CD8-positive, alpha-beta memory T cell (primary cell): ENCODE measurements around the gene KDM8. TPM values are rescaled to one million over a fixed set of nuclear protein-coding genes. Genes with fewer than 3 reads are reported as not detected.

Source experiments
- CTCF ChIA-PET: fragments of 350-600 bp; sonication (Branson Sonifier 250); formaldehyde crosslinking; loops from one replicate; lab custom pipeline; 2021; ENCODE audit warnings: antibody characterized with exemption; lab: Charles Lee
- POLR2A ChIA-PET: fragments of 350-600 bp; sonication (Branson Sonifier 250); formaldehyde crosslinking; loops from one replicate; lab custom pipeline; 2021; ENCODE audit warnings: antibody characterized with exemption; lab: Charles Lee
- DNase-seq, 5 donors: peaks; one replicate each; pipeline versions ENCODE4 v3.0.0 to v3.0.0-alpha.2; 2020 to 2022; ENCODE audit warnings: mixed read lengths in 1 of 5
- H3K27ac ChIP-seq: one replicate; pipeline ENCODE4 v1.7.0; 2013; ENCODE audit warnings: low read depth, mild to moderate bottlenecking, low read length, moderate library complexity
- H3K27me3 ChIP-seq: 2 replicates; pipeline ENCODE4 v1.7.0; 2013; ENCODE audit warnings: low read length, mild to moderate bottlenecking; ENCODE audit not compliant: insufficient read depth, poor library complexity, severe bottlenecking
- H3K36me3 ChIP-seq: 2 replicates; pipeline ENCODE4 v1.7.0; 2013; ENCODE audit warnings: mild to moderate bottlenecking, low read length, moderate library complexity; ENCODE audit not compliant: insufficient read depth
- H3K4me1 ChIP-seq: 2 replicates; pipeline ENCODE4 v1.7.0; 2013; ENCODE audit warnings: mild to moderate bottlenecking, low read length, moderate library complexity; ENCODE audit not compliant: insufficient read depth
- H3K4me3 ChIP-seq: 2 replicates; pipeline ENCODE4 v1.7.0; 2013; ENCODE audit warnings: mild to moderate bottlenecking, low read length
- H3K9me3 ChIP-seq: 2 replicates; pipeline ENCODE4 v1.7.0; 2013; ENCODE audit warnings: mild to moderate bottlenecking, low read length
- H3K27ac Mint-ChIP-seq, 8 donors: one replicate each; pipeline ENCODE4 v1.8.0; 2020 to 2021; ENCODE audit warnings: mixed read lengths in 8 of 8, mild to moderate bottlenecking in 6 of 8, inconsistent platforms in 3 of 8, moderate library complexity in 3 of 8
- H3K27me3 Mint-ChIP-seq, 2 donors: one replicate each; pipeline ENCODE4 v1.8.0; 2020 to 2021; ENCODE audit warnings: mixed read lengths in 2 of 2, mild to moderate bottlenecking in 1 of 2, moderate library complexity in 1 of 2
- H3K36me3 Mint-ChIP-seq, 3 donors: one replicate each; pipeline ENCODE4 v1.8.0; 2020 to 2021; ENCODE audit warnings: mixed read lengths in 3 of 3, inconsistent platforms in 1 of 3, mild to moderate bottlenecking in 1 of 3
- H3K4me1 Mint-ChIP-seq, 3 donors: one replicate each; pipeline ENCODE4 v1.8.0; 2020 to 2021; ENCODE audit warnings: mixed read lengths in 3 of 3, inconsistent platforms in 1 of 3, mild to moderate bottlenecking in 1 of 3
- H3K4me3 Mint-ChIP-seq, 7 donors: one replicate each; pipeline ENCODE4 v1.8.0; 2020 to 2021; ENCODE audit warnings: mixed read lengths in 7 of 7, mild to moderate bottlenecking in 6 of 7, moderate library complexity in 4 of 7, inconsistent platforms in 2 of 7
- H3K9me3 Mint-ChIP-seq, 5 donors: one replicate each; pipeline ENCODE4 v1.8.0; 2020 to 2022; ENCODE audit warnings: mixed read lengths in 5 of 5, mild to moderate bottlenecking in 3 of 5, moderate library complexity in 2 of 5, inconsistent platforms in 1 of 5
- polyA plus RNA-seq: library from polyadenylated mRNA; unstranded; fragments of 300-500 nt; fragmentation: Illumina TruSeq; gene quantifications from one replicate; pipeline ENCODE4 v1.2.3, GENCODE V29; 2021
- total RNA-seq, 2 experiments: library from RNA; stranded (reverse); gene quantifications; one replicate each; pipeline ENCODE4 v1.2.3, GENCODE V29; 2021

Gene KDM8
- total and polyA plus RNA-seq, 3 experiments from 2014 or later: 5.6 to 10.8 (median 9.1) TPM

DNA sequence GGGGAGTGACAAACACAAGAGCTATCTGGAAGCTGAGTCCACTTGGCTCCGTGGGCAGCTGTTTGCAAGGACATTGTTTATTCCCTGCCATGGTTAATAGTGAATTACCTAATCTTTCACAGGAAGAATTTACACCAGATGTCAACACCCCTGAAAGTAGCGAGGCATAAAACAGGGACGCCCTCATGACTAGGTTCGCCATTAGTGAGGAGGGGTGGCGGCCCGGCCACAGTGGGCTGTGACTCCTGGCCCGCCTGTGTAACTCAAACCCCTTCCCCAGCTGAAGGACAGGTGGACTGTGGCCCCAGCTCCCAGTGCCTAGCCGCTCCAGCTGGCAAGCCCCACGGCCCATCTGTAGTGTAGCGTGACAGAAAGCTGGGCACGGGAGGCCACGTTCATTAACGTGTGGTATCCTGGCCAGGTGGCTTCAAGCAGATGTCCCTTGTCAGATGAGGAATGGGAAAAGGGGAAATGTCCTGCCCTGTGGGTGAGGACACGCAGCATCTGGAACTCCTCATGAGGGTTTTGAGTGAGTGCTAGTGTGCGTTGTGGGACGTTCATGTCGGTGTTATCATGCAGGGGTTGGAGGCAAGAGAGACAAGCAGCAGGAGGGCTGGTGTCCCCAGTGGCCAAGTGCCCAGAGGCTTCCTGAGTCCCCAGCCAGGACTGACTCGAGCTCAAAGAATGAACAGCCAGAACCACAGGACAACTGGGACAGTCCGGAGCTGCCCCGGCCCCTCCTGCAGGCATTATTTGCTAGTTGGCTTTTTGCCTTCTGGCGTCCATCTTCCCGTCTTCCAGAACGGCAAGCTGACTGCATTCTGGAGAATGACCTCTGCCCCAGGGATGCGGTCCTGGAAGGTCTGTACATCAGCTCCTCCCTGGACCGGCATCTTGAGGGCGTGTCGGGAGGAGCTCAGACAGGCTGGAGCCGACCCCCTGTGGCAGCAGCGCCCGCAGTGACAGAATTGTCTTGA, 19.2 kb downstream of the KDM8 start:
- Mint-ChIP-seq H3K27me3 (peaks cover 0 to 1% of the 10 kb centered on the region in 2 donors), H3K4me1 (peaks cover 11 to 19% (median 14%) of the 10 kb centered on the region in 3 donors), H3K27ac (peak overlapping the region in 3 of 8 donors; percentile 6 to 88 (median 63)), H3K9me3 (no peaks in the 10 kb centered on the region), H3K36me3 (peaks cover 0 to 68% (median 3%) of the 10 kb centered on the region in 3 donors), H3K4me3 (no peak overlapping the region)
- no peaks in the 10 kb centered on the region for H3K4me1 ChIP-seq
- no peak overlapping the region for H3K4me3 ChIP-seq
- POLR2A ChIA-PET: interaction anchor here (0.6 kb wide), 1 partner anchor 139 kb away, joined by 4 read pairs; no protein-coding TSS in a partner anchor
- no peak overlapping the region for H3K27ac ChIP-seq
- H3K27me3 ChIP-seq: no peaks in the 10 kb centered on the region
- no peaks in the 10 kb centered on the region for H3K9me3 ChIP-seq
- CTCF ChIA-PET: interaction anchor here (2.6 kb wide), 1 partner anchor 12 kb away, joined by 8 read pairs; no protein-coding TSS in a partner anchor
- DNase-seq: no peak
- H3K36me3 ChIP-seq: peaks cover 1% of the 10 kb centered on the region

DNA sequence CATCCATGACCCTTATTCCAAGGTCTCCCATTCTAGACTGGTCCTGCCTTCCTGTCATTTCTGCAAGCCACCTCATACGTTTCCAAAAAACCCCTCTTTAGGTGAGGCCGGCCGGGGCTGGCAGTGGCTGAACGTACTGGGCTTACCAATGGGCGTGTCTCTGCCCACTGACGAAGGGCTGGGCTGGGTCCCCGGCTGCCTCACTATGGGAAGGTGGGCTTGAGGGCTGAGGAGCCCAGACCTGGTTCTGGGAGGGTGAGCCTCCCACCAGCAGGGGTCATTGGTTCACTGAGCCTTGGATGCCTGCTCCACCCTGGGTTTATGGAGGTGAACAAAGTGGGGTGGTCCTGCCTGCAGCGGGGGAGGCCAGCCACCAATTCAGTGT, 19.9 kb downstream of the KDM8 start:
- Mint-ChIP-seq H3K4me3 (no peak overlapping the region), H3K27ac (no peak overlapping the region), H3K9me3 (no peaks in the 10 kb centered on the region), H3K36me3 (peaks cover 0 to 66% (median 3%) of the 10 kb centered on the region in 3 donors), H3K27me3 (peaks cover 0 to 1% of the 10 kb centered on the region in 2 donors), H3K4me1 (peaks cover 11 to 19% (median 14%) of the 10 kb centered on the region in 3 donors)
- CTCF ChIA-PET: interaction anchor here (2.6 kb wide), 1 partner anchor 11 kb away, joined by 8 read pairs; no protein-coding TSS in a partner anchor
- Histone ChIP-seq H3K4me3 (no peak overlapping the region), H3K9me3 (no peaks in the 10 kb centered on the region), H3K27ac (no peak overlapping the region), H3K27me3 (no peaks in the 10 kb centered on the region), H3K36me3 (no peaks in the 10 kb centered on the region), H3K4me1 (no peaks in the 10 kb centered on the region)
- POLR2A ChIA-PET: no interaction called here
- no peak for DNase-seq

DNA sequence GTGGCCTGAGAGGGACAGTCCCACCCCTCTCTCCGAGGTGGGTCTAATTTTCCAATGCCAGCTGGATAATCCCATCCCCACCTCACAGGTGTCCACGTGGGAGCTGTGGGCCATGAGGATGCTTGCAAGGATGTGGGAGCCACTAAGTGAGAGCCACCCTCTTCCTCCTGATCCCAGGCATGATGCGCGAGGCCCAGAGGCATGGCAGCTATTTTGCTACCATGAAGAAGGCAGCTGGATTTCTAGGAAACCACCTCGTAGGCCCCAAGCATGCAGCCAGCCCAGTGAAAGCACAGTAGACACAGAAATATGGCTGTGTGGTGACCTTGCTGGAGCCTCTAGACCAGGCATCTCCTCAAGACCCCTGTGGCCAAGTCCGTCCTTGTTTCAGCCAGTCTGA, 20.4 kb downstream of the KDM8 start:
- H3K27me3 ChIP-seq: no peaks in the 10 kb centered on the region
- POLR2A ChIA-PET: no interaction called here
- DNase-seq: no peak
- Mint-ChIP-seq H3K4me3 (no peak overlapping the region), H3K27me3 (peaks cover 0 to 1% of the 10 kb centered on the region in 2 donors), H3K27ac (peak overlapping the region in 4 of 8 donors; percentile 78 to 92 (median 84)), H3K36me3 (peaks cover 0 to 62% (median 3%) of the 10 kb centered on the region in 3 donors), H3K4me1 (peaks cover 11 to 20% (median 14%) of the 10 kb centered on the region in 3 donors), H3K9me3 (no peaks in the 10 kb centered on the region)
- no peak overlapping the region for H3K4me3 ChIP-seq
- H3K9me3 ChIP-seq: no peaks in the 10 kb centered on the region
- no peak overlapping the region for H3K27ac ChIP-seq
- H3K4me1 ChIP-seq: no peaks in the 10 kb centered on the region
- CTCF ChIA-PET: interaction anchor here (3.4 kb wide), 1 partner anchor 11 kb away, joined by 20 read pairs; no protein-coding TSS in a partner anchor
- H3K36me3 ChIP-seq: no peaks in the 10 kb centered on the region

DNA sequence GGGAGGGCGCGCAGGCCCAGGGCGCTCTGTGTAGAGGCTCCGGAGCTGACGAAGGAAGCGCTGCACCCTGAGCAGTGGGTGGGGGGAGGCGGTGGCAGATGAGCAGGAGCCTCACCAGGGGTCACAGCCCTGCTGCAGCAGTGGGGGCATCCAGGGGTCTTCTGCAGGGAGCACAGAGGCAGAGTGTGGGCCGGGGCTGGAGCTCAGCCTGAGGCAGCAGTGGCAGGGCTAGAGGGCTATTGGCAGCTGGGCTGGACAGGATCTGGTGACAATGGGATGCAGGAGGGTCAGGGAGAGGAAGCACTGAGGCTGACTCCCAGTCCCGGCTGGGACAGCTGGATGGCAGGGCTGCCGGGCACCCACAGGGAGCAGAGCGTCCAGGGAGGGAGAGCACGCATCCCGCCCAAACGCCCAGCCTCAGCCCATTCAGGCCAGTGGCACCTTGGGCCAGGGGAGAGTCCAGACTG, 21.0 kb downstream of the KDM8 start:
- Mint-ChIP-seq H3K4me3 (peak overlapping the region in 1 of 7 donors; percentile 68), H3K27me3 (peaks cover 0 to 1% of the 10 kb centered on the region in 2 donors), H3K9me3 (no peaks in the 10 kb centered on the region), H3K36me3 (peaks cover 0 to 57% (median 3%) of the 10 kb centered on the region in 3 donors), H3K27ac (peak overlapping the region in 4 of 8 donors; percentile 37 to 85 (median 80)), H3K4me1 (peaks cover 15 to 26% (median 16%) of the 10 kb centered on the region in 3 donors)
- CTCF ChIA-PET: interaction anchor here (1.2 to 3.4 kb wide), 4 partner anchors 11 to 144 kb away, joined by 3 to 20 read pairs (median 10); no protein-coding TSS in a partner anchor
- H3K27me3 ChIP-seq: no peaks in the 10 kb centered on the region
- H3K27ac ChIP-seq: no peak overlapping the region
- DNase-seq: no peak
- POLR2A ChIA-PET: no interaction called here
- peaks cover under 1% of the 10 kb centered on the region for H3K4me1 ChIP-seq
- no peak overlapping the region for H3K4me3 ChIP-seq
- no peaks in the 10 kb centered on the region for H3K9me3 ChIP-seq
- H3K36me3 ChIP-seq: no peaks in the 10 kb centered on the region

DNA sequence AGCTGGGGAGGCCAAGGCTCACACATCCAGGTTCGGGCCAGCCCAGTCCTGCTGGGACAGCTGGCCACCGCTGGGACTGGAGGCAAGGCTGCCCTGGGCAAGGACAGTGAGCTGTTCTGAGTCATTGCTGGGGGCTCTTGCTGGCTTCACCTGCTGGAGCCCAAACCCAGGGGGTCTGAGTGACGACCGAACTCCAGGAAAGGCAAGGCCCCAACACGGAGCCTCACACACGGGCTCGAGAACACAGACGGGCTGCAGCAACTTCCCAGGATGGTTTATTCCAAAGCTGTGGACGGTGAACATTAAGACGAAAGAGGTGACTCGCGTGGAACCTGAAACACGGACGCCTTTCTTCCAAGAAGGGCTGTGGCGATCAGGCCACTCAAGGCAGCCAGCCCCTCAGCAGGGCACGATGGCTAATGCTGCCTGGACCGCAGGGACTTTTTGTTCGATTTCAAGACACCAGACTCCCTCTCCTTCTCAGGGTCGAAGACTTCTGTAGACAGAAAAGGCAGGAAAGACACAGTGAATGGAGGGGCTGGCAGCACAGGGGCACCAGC, 21.5 kb downstream of the KDM8 start:
- POLR2A ChIA-PET: interaction anchor here (1.3 kb wide), 1 partner anchor 21 kb away, joined by 6 read pairs; the partner anchor contains the start of gene KDM8

DNA sequence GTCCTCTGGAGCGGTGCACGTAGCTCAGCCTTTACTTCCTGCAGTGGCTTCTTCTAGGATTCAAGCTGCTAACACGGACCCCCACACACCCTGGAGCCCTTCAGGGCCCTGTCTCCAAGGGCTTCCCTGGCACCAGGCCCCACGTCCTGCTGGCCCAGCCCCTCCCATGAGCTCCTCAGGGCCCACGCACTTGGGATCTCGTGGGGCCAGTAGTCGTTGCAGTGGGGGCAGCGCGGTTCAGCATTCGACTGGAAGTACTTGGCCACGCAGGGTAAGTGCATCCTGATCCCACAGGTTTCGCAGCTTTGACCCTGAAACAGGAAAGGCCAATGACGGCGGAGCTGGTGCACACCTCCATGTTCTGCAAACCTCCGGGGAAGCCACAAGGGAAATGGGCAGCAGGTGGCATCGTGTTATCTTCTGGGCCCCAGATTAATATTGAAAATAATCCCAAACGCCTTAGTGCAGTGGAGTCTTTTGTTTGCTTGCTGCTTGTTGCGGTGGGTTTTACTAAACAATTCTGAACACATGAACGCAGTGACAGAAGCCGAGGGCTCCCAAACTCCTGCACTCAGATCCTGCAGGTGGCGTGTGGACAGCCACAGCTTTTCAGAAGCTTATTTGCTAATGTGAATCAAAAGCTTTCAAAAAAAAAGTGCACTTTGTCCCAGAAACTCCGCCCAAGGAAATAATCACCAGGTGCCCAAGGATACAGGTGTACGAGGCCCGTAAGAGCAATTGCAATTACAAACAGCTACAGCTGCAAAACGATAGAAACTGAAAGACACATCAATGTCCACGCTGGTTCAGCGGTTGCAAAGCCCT, 22.4 kb downstream of the KDM8 start:
- peak overlapping the region in 2 of 7 donors; percentile 12 to 43 for H3K4me3 Mint-ChIP-seq
- POLR2A ChIA-PET: interaction anchor here (1.3 kb wide), 1 partner anchor 22 kb away, joined by 6 read pairs; the partner anchor contains the start of gene KDM8
- H3K4me1 Mint-ChIP-seq: peaks cover 23 to 39% (median 24%) of the 10 kb centered on the region in 3 donors

More for the DNA sequence above, 21.5 kb downstream of the KDM8 start:
- H3K27ac ChIP-seq: no peak overlapping the region
- H3K4me3 Mint-ChIP-seq: no peak overlapping the region
- H3K9me3 ChIP-seq: no peaks in the 10 kb centered on the region
- no peak overlapping the region for H3K4me3 ChIP-seq
- H3K9me3 Mint-ChIP-seq: no peaks in the 10 kb centered on the region
- H3K36me3 Mint-ChIP-seq: peaks cover 0 to 54% (median 3%) of the 10 kb centered on the region in 3 donors
- peaks cover 0 to 1% of the 10 kb centered on the region in 2 donors for H3K27me3 Mint-ChIP-seq
- CTCF ChIA-PET: interaction anchor here (1.2 to 3.4 kb wide), 4 partner anchors 10 to 143 kb away, joined by 3 to 20 read pairs (median 10); no protein-coding TSS in a partner anchor
- no peak for DNase-seq
- H3K4me1 Mint-ChIP-seq: peaks cover 17 to 30% (median 18%) of the 10 kb centered on the region in 3 donors
- H3K4me1 ChIP-seq: peaks cover 6% of the 10 kb centered on the region
- H3K27ac Mint-ChIP-seq: peak overlapping the region in 6 of 8 donors; percentile 37 to 91 (median 78)
- H3K36me3 ChIP-seq: no peaks in the 10 kb centered on the region
- H3K27me3 ChIP-seq: no peaks in the 10 kb centered on the region

DNA sequence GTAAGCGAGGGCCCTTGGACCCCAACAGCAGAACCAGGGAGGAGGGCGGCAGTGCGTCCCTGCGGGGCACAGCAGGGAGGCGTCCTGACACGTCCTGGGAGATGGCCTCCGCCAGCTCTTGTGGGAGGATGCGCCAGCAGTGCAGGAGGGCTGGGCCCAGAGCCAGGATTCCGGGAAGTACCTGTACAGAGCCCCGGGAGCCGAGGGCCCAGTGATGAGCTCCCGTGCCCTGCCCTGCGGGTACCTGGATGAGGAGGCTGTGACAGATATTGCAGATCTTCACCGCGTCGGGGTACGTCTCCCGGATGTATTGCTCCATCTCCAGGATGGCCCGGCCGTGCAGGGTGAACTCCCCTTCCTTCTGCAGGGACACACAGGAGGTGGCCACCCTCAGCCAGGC, 23.1 kb downstream of the KDM8 start:
- H3K4me3 ChIP-seq: no peak overlapping the region
- no peaks in the 10 kb centered on the region for H3K9me3 ChIP-seq
- Mint-ChIP-seq H3K9me3 (no peaks in the 10 kb centered on the region), H3K27ac (peak overlapping the region in 7 of 8 donors; percentile 15 to 91 (median 81)), H3K4me3 (peak overlapping the region in 2 of 7 donors; percentile 12 to 43), H3K36me3 (peaks cover 0 to 47% (median 3%) of the 10 kb centered on the region in 3 donors), H3K27me3 (peaks cover 0 to 3% of the 10 kb centered on the region in 2 donors), H3K4me1 (peaks cover 30 to 46% (median 31%) of the 10 kb centered on the region in 3 donors)
- ChIA-PET POLR2A (no interaction called here), CTCF (interaction anchor here (0.8 to 3.4 kb wide), 3 partner anchors 8 to 142 kb away, joined by 3 to 20 read pairs (median 9); partner anchors contain the start of gene KDM8)
- H3K36me3 ChIP-seq: no peaks in the 10 kb centered on the region
- H3K27me3 ChIP-seq: no peaks in the 10 kb centered on the region
- no peak overlapping the region for H3K27ac ChIP-seq
- no peak for DNase-seq
- H3K4me1 ChIP-seq: peaks cover 22% of the 10 kb centered on the region

More for the DNA sequence above, 22.4 kb downstream of the KDM8 start:
- Mint-ChIP-seq H3K36me3 (peaks cover 0 to 49% (median 3%) of the 10 kb centered on the region in 3 donors), H3K9me3 (no peaks in the 10 kb centered on the region), H3K27me3 (peaks cover 0 to 2% of the 10 kb centered on the region in 2 donors), H3K27ac (peak overlapping the region; percentile 7 to 89 (median 62))
- Histone ChIP-seq H3K27ac (no peak overlapping the region), H3K9me3 (no peaks in the 10 kb centered on the region), H3K36me3 (no peaks in the 10 kb centered on the region), H3K4me3 (no peak overlapping the region), H3K4me1 (peaks cover 15% of the 10 kb centered on the region), H3K27me3 (no peaks in the 10 kb centered on the region)
- no peak for DNase-seq
- CTCF ChIA-PET: interaction anchor here (0.7 to 3.4 kb wide), 7 partner anchors 9 to 181 kb away, joined by 3 to 20 read pairs (median 3); partner anchors contain the start of gene KDM8
